HEK293 (cell line): ENCODE results near the gene GAL3ST2.
"Not testable (repeated sequence)": the region's sequence is repeated elsewhere in the genome, so short reads cannot be mapped to it uniquely, and the experiment has no call there.

Experiments
- CTCF ChIA-PET: fragments of 350-600 bp; formaldehyde crosslinking; extraction: SDS; loops from one replicate; lab custom pipeline; 2021; ENCODE audit warnings: antibody characterized with exemption; lab: Yijun Ruan, JAX
- POLR2A ChIA-PET: fragments of 300-600 bp; formaldehyde crosslinking; extraction: SDS; loops from one replicate; lab custom pipeline; 2020; ENCODE audit warnings: antibody characterized with exemption, inconsistent platforms; lab: Yijun Ruan, JAX
- H3K27ac ChIP-seq: fragments of 200-500 bp; sonication (Bioruptor generic); 2 replicates; pipeline ENCODE4 v1.5.1; 2014; ENCODE audit warnings: low read depth, low read length, control low read depth, inconsistent platforms; ENCODE audit errors: extremely low read depth
- H3K36me3 ChIP-seq, 2 experiments: fragments of 200-500 bp in 1 of 2; sonication (Bioruptor generic) in 1 of 2; 1 replicate in 1 of 2; 2 replicates in 1 of 2; pipeline ENCODE4 v1.5.1; 2014 to 2017; ENCODE audit warnings: inconsistent platforms in 2 of 2, low read length in 2 of 2; ENCODE audit not compliant: control insufficient read depth in 2 of 2, insufficient read depth in 1 of 2
- H3K4me1 ChIP-seq: fragments of 200-500 bp; sonication (Bioruptor generic); 2 replicates; pipeline ENCODE4 v1.5.1; 2014; ENCODE audit warnings: mild to moderate bottlenecking, low read length, inconsistent platforms; ENCODE audit not compliant: control insufficient read depth, insufficient read depth
- H3K4me3 ChIP-seq: 2 replicates; pipeline ENCODE4 v1.5.1; 2011; ENCODE audit warnings: low read depth, mild to moderate bottlenecking, control low read depth, low read length, moderate library complexity
- H3K9me3 ChIP-seq: fragments of 200-500 bp; sonication (Bioruptor generic); 2 replicates; pipeline ENCODE4 v1.5.1; 2014; ENCODE audit warnings: low read depth, low read length, inconsistent platforms; ENCODE audit not compliant: control insufficient read depth, insufficient read depth
- GLI2 ChIP-seq: fragments of 450-650 bp; formaldehyde crosslinking; IDR thresholded peaks from 2 replicates; pipeline ENCODE4; 2017; ENCODE audit warnings: missing biosample characterization, missing genetic modification characterization, low read depth, borderline replicate concordance
- HOXC10 ChIP-seq: sonication (generic); formaldehyde crosslinking; IDR thresholded peaks from 2 replicates; pipeline ENCODE4 v1.8.1; 2023; ENCODE audit warnings: mild to moderate bottlenecking, missing genetic modification reagents
- SALL2 ChIP-seq: fragments of 450-650 bp; formaldehyde crosslinking; IDR thresholded peaks from 2 replicates; pipeline ENCODE4 v1.5.0; 2017; ENCODE audit warnings: missing biosample characterization, mild to moderate bottlenecking, missing genetic modification characterization, borderline replicate concordance
- SETDB1 ChIP-seq: IDR thresholded peaks from one replicate; pipeline ENCODE4 v1.6.1; 2017; ENCODE audit warnings: mild to moderate bottlenecking, low read length, moderate library complexity, mixed read lengths; ENCODE audit not compliant: insufficient read length
- SP2 ChIP-seq: fragments of 450-650 bp; formaldehyde crosslinking; IDR thresholded peaks from 2 replicates; pipeline ENCODE4 v1.5.1; 2016; ENCODE audit warnings: missing biosample characterization, missing genetic modification characterization
- ZBTB1 ChIP-seq: fragments of 450-650 bp; formaldehyde crosslinking; IDR thresholded peaks from 2 replicates; pipeline ENCODE4 v1.5.1; 2016; ENCODE audit warnings: missing biosample characterization, missing genetic modification characterization
- ZNF133 ChIP-seq: fragments of 450-650 bp; formaldehyde crosslinking; IDR thresholded peaks from 2 replicates; pipeline ENCODE4 v1.5.1; 2016; ENCODE audit warnings: missing biosample characterization, missing genetic modification characterization
- ZNF155 ChIP-seq: fragments of 450-650 bp; formaldehyde crosslinking; IDR thresholded peaks from 2 replicates; pipeline ENCODE4 v1.5.1; 2016; ENCODE audit warnings: missing biosample characterization, missing genetic modification characterization
- ZNF24 ChIP-seq: fragments of 450-650 bp; formaldehyde crosslinking; IDR thresholded peaks from 2 replicates; pipeline ENCODE4 v1.5.1; 2016; ENCODE audit warnings: missing biosample characterization, missing genetic modification characterization
- ZNF335 ChIP-seq: fragments of 450-650 bp; formaldehyde crosslinking; conservative IDR thresholded peaks from 2 replicates; pipeline ENCODE4 v1.5.1; 2016; ENCODE audit warnings: missing biosample characterization, missing genetic modification characterization
- ZNF366 ChIP-seq: fragments of 450-650 bp; formaldehyde crosslinking; conservative IDR thresholded peaks from 2 replicates; pipeline ENCODE4 v1.5.1; 2016; ENCODE audit warnings: missing biosample characterization, missing genetic modification characterization
- ZNF37A ChIP-seq: fragments of 450-650 bp; IDR thresholded peaks from 2 replicates; pipeline ENCODE4 v1.5.1; 2018; ENCODE audit warnings: missing biosample characterization, missing genetic modification characterization
- ZNF391 ChIP-seq: fragments of 450-650 bp; formaldehyde crosslinking; IDR thresholded peaks from 2 replicates; pipeline ENCODE4 v1.5.1; 2016; ENCODE audit warnings: low read depth, missing biosample characterization, missing genetic modification characterization, borderline replicate concordance
- ZNF433 ChIP-seq: fragments of 450-650 bp; formaldehyde crosslinking; IDR thresholded peaks from 2 replicates; pipeline ENCODE4 v1.5.1; 2016; ENCODE audit warnings: missing biosample characterization, missing genetic modification characterization, low read depth
- ZNF596 ChIP-seq: fragments of 450-650 bp; IDR thresholded peaks from 2 replicates; pipeline ENCODE4 v1.5.0; 2018; ENCODE audit warnings: missing biosample characterization, mild to moderate bottlenecking, missing genetic modification characterization, moderate library complexity
- ZNF629 ChIP-seq: fragments of 450-650 bp; formaldehyde crosslinking; IDR thresholded peaks from 2 replicates; pipeline ENCODE4 v1.5.1; 2017; ENCODE audit warnings: missing biosample characterization, missing genetic modification characterization
- TF ChIP-seq, protein P1 (sequence below): fragments of 450-650 bp; formaldehyde crosslinking; IDR thresholded peaks from 2 replicates; pipeline ENCODE4 v1.5.1; 2016; ENCODE audit warnings: missing biosample characterization, missing genetic modification characterization
- TF ChIP-seq, protein P2 (sequence below): fragments of 450-650 bp; IDR thresholded peaks from 2 replicates; pipeline ENCODE4 v1.5.1; 2018; ENCODE audit warnings: missing biosample characterization, missing genetic modification characterization
- TF ChIP-seq, protein P3 (sequence below): fragments of 450-650 bp; formaldehyde crosslinking; IDR thresholded peaks from 2 replicates; pipeline ENCODE4 v1.5.1; 2016; ENCODE audit warnings: missing biosample characterization, missing genetic modification characterization

Gene GAL3ST2

DNA sequence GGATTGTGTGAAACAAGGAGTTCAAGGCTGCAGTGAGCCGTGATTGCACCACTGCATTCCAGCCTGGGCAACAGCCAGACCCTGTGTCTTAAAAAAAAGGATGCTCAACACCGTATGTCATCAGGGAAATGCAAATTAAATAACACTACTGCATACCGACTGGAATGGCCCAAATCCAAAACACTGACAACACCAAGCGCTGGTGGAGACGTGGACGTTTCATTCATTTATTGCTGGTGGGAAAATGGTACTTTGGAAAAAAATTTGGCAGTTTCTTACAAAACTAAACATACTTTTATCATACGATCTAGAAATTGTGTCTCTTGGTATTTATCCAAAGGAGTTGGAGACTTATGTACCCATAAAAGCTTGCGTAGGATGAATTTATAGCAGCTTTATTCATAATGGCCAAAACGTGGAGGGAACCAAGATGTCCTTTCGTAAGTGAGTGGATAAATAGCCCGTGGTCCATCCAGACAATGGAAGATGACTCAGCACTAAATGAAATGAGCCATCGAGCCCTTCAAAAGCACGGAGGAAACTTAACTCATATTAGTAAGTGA is 56.6 kb downstream of the GAL3ST2 start (continued):
- TF ChIP-seq, protein P1, sequence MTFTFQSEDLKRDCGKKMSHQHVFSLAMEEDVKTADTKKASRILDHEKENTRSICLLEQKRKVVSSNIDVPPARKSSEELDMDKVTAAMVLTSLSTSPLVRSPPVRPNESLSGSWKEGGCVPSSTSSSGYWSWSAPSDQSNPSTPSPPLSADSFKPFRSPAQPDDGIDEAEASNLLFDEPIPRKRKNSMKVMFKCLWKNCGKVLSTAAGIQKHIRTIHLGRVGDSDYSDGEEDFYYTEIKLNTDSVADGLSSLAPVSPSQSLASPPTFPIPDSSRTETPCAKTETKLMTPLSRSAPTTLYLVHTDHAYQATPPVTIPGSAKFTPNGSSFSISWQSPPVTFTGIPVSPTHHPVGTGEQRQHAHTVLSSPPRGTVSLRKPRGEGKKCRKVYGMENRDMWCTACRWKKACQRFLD (tag by site-specific recombination): no peak
- TF ChIP-seq ZNF335 (tag by site-specific recombination) (no peak), ZNF629 (no peak), SETDB1 (no peak), ZNF37A (tag by site-specific recombination) (no peak)

DNA sequence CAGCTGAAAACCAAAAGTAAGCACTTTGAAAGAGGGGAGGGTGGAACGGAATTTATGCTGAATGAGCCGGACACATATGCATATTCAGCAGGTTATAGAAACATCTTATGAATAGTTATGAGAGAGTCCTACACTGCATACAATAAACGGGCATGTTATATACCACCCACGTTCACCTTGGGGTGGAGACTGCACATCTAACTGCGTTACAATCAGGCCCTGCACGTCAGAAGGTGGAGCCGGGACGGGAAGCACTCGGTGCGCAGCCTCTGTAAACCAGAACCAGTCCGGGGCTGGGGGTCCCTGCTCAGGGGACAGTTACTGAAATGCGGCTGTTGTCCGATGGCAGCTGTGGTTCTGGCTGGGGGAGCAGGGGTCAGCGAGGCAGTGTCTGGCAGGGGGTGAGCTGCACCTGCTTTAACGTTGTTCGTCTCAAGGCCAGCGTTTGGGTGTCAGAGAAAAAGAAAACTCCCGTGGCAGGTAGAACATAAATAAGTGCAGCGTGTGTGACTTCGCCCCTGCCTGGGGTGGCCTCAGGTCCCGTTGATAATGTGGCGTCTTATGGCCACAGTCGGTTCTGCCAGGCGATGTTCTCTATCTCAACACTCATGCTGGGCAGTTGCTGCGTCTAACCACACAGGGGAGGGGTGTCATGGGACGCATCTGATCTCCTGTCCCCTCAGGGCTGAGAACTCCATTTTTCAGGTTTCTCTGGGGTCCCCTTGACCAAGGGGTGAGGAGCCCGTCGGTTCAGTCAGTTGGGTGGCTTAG is 57.3 kb downstream of the GAL3ST2 start:
- H3K9me3 ChIP-seq, H3K4me1 ChIP-seq, H3K27ac ChIP-seq, H3K36me3 ChIP-seq, H3K4me3 ChIP-seq, CTCF ChIA-PET: not testable (repeated sequence)
- POLR2A ChIA-PET: interaction anchor here (0.7 kb wide), 1 partner anchor 10 kb away, joined by 4 read pairs; no protein-coding TSS in a partner anchor

DNA sequence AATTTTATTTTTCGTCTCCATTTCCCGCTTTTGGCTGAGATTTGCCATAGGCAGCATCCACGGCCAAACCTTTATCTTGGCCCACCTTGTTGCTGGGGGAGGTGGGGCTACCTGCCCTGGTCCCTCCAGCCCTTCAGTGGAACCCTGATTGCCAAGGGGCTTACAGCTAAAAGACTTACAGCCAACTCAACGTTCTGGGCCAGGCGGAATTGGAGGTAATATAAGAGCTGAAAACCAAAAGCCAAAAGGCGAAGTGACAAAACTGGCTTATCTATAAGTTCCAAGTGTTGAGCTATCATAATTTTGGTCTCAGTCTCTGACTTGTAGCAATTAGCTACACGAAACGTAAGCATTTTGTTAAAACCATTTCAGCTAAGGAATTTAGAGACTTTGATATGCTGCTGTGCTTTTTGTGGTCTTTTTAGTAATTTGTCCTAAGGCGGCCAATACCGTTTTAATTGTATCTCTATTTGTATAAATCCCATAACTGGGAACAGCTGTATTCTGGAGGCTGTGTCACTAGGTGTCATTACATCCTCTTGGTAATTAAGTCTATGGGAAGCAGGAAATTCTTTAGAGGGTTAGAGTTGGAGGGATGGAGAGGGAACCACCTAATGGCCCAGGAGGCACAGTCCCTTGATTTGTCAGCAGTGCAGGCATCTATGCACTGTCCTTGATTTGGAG is 58.0 kb downstream of the GAL3ST2 start:
- TF ChIP-seq HOXC10 (CRISPR knock-in tag): no peak
- Histone ChIP-seq H3K4me3 (no peak overlapping the region), H3K36me3 (no peaks in the 10 kb centered on the region), H3K4me1 (no peaks in the 10 kb centered on the region), H3K9me3 (no peaks in the 10 kb centered on the region), H3K27ac (no peak overlapping the region)
- CTCF ChIA-PET: no interaction called here
- POLR2A ChIA-PET: interaction anchor here (0.6 to 0.7 kb wide), 3 partner anchors 9 to 171 kb away, joined by 3 to 4 read pairs (median 3); no protein-coding TSS in a partner anchor

DNA sequence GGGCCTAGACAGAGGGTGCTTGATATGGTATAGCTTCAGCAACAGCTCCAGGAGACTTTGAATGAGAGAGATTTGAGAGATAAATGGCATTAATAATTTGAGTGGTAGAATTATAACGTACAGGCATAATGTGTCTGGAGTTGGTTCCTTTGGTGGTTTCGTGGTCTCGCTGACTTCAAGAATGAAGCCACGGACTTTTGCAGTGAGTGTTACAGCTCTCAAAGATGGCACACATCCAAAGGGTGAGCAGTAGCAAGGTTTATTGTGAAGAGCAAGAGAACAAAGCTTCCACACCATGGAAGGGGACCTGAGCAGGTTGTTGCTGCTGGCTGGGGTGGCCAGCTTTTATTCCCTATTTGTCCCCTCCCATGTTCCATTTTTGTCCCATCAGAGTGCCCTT is 59.0 kb downstream of the GAL3ST2 start:
- POLR2A ChIA-PET: interaction anchor here (0.6 to 0.7 kb wide), 3 partner anchors 8 to 172 kb away, joined by 3 to 4 read pairs (median 3); no protein-coding TSS in a partner anchor
- H3K9me3 ChIP-seq: no peaks in the 10 kb centered on the region
- TF ChIP-seq ZBTB1 (tag by site-specific recombination): no peak
- TF ChIP-seq SALL2 (tag by site-specific recombination): no peak
- TF ChIP-seq, protein P1 (tag by site-specific recombination): no peak
- no peak for TF ChIP-seq ZNF366 (tag by site-specific recombination)
- no peak for TF ChIP-seq ZNF596 (tag by site-specific recombination)
- no peak overlapping the region for H3K27ac ChIP-seq
- no peak overlapping the region for H3K4me3 ChIP-seq
- no peaks in the 10 kb centered on the region for H3K4me1 ChIP-seq
- no peaks in the 10 kb centered on the region for H3K36me3 ChIP-seq
- CTCF ChIA-PET: interaction anchor here (1.1 to 1.7 kb wide), 2 partner anchors 43 to 109 kb away, joined by 4 to 5 read pairs; no protein-coding TSS in a partner anchor

DNA sequence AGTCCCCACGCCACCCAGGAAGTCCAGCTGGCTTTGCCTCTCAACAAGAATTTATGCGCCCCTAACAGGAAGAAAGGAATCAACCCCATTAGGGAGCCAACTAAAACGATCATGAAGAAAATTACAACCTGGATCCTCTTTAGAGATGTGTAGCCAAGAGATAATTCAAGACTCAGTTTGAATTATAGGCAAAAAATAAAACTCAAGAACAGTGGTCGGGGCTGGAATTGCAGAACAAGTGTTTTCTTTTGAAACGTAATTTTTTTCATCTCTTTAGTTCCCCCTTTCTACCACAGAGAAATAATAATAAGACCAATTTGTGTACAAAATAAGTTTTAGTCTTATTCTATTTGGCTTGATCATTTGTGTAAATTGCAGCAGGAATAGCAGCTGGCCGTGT is 59.7 kb downstream of the GAL3ST2 start:
- ChIA-PET POLR2A (interaction anchor here (0.6 kb wide), 1 partner anchor 8 kb away, joined by 4 read pairs; no protein-coding TSS in a partner anchor), CTCF (interaction anchor here (0.7 to 1.7 kb wide), 4 partner anchors 32 to 110 kb away, joined by 3 to 5 read pairs (median 4); no protein-coding TSS in a partner anchor)
- H3K36me3 ChIP-seq: no peaks in the 10 kb centered on the region
- TF ChIP-seq ZNF155: no peak
- no peak for TF ChIP-seq SP2 (tag by site-specific recombination)
- no peak for TF ChIP-seq ZNF24
- TF ChIP-seq, protein P2, sequence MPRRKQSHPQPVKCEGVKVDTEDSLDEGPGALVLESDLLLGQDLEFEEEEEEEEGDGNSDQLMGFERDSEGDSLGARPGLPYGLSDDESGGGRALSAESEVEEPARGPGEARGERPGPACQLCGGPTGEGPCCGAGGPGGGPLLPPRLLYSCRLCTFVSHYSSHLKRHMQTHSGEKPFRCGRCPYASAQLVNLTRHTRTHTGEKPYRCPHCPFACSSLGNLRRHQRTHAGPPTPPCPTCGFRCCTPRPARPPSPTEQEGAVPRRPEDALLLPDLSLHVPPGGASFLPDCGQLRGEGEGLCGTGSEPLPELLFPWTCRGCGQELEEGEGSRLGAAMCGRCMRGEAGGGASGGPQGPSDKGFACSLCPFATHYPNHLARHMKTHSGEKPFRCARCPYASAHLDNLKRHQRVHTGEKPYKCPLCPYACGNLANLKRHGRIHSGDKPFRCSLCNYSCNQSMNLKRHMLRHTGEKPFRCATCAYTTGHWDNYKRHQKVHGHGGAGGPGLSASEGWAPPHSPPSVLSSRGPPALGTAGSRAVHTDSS (tag by site-specific recombination): no peak
- no peak for TF ChIP-seq ZNF391 (tag by site-specific recombination)
- TF ChIP-seq ZNF133: no peak
- TF ChIP-seq ZNF433 (tag by site-specific recombination): no peak
- TF ChIP-seq, protein P3, sequence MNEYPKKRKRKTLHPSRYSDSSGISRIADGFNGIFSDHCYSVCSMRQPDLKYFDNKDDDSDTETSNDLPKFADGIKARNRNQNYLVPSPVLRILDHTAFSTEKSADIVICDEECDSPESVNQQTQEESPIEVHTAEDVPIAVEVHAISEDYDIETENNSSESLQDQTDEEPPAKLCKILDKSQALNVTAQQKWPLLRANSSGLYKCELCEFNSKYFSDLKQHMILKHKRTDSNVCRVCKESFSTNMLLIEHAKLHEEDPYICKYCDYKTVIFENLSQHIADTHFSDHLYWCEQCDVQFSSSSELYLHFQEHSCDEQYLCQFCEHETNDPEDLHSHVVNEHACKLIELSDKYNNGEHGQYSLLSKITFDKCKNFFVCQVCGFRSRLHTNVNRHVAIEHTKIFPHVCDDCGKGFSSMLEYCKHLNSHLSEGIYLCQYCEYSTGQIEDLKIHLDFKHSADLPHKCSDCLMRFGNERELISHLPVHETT (tag by site-specific recombination): no peak
- no peak for TF ChIP-seq GLI2 (tag by site-specific recombination)

More for the DNA sequence above, 59.7 kb downstream of the GAL3ST2 start:
- Histone ChIP-seq H3K9me3 (no peaks in the 10 kb centered on the region), H3K4me3 (no peak overlapping the region), H3K27ac (no peak overlapping the region), H3K4me1 (no peaks in the 10 kb centered on the region)
